K562 (cell line): ENCODE results near the gene CNOT4.

Experiments
- ESRRA ChIP-seq: fragments of 450-650 bp; IDR thresholded peaks from 2 replicates; pipeline ENCODE4 v1.6.1; 2014; ENCODE audit warnings: low read depth, mild to moderate bottlenecking, moderate library complexity, borderline replicate concordance
- FOXM1 ChIP-seq, 2 experiments: fragments of 450-650 bp in 1 of 2; sonication (generic) in 1 of 2; formaldehyde crosslinking in 1 of 2; IDR thresholded peaks; 2 replicates each; pipeline versions ENCODE4 v1.6.1 to v1.9.0; 2017 to 2022; ENCODE audit warnings: low read depth in 2 of 2, mild to moderate bottlenecking in 2 of 2, missing genetic modification reagents in 1 of 2, moderate library complexity in 1 of 2
- MEF2A ChIP-seq: IDR thresholded peaks from 2 replicates; pipeline ENCODE4 v1.6.1; 2011; ENCODE audit warnings: low read depth, mild to moderate bottlenecking, low read length, moderate library complexity; ENCODE audit not compliant: control insufficient read depth
- MXI1 ChIP-seq: IDR thresholded peaks from 2 replicates; pipeline ENCODE4 v1.6.1; 2011; ENCODE audit warnings: low read depth, mild to moderate bottlenecking, improper control_type of control experiment, low read length
- MYC ChIP-seq, 2 experiments: fragments of 250-450 bp in 1 of 2; sonication (Bioruptor Pico) in 1 of 2; IDR thresholded peaks; 2 replicates each; pipeline versions ENCODE4 v1.5.1 to v1.6.1; 2012 to 2021; ENCODE audit warnings: low read depth in 2 of 2, borderline replicate concordance in 1 of 2, improper control_type of control experiment in 1 of 2, low read length in 1 of 2, mild to moderate bottlenecking in 1 of 2, moderate library complexity in 1 of 2
- NR3C1 ChIP-seq: sonication (generic); formaldehyde crosslinking; IDR thresholded peaks from 2 replicates; pipeline ENCODE4 v1.8.1; 2022; ENCODE audit warnings: missing genetic modification reagents
- POLR2A ChIP-seq: fragments of 450-650 bp; conservative IDR thresholded peaks from 2 replicates; pipeline ENCODE4 v1.6.1; 2016
- POLR2G ChIP-seq: fragments of 200-400 bp; formaldehyde crosslinking; IDR thresholded peaks from 2 replicates; pipeline ENCODE4 v1.6.1; 2017; ENCODE audit warnings: low read depth, mild to moderate bottlenecking, antibody characterized with exemption, low read length, moderate library complexity
- SIN3A ChIP-seq, 2 experiments: fragments of 150-350 bp in 1 of 2; IDR thresholded peaks; 2 replicates each; pipeline ENCODE4 v1.6.1; 2011 to 2016; ENCODE audit warnings: borderline replicate concordance in 2 of 2, low read depth in 2 of 2, low read length in 2 of 2, mild to moderate bottlenecking in 2 of 2, moderate library complexity in 2 of 2; ENCODE audit not compliant: control insufficient read depth in 1 of 2
- SP1 ChIP-seq: sonication (generic); formaldehyde crosslinking; IDR thresholded peaks from 2 replicates; pipeline ENCODE4 v1.8.1; 2022; ENCODE audit warnings: mild to moderate bottlenecking, missing genetic modification reagents
- SRSF1 ChIP-seq: fragments of 200-400 bp; formaldehyde crosslinking; IDR thresholded peaks from 2 replicates; pipeline ENCODE4 v1.6.1; 2017; ENCODE audit warnings: mild to moderate bottlenecking, low read depth, low read length, moderate library complexity
- ZBTB40 ChIP-seq, 2 experiments: fragments of 450-650 bp in 1 of 2; sonication (generic) in 1 of 2; formaldehyde crosslinking in 1 of 2; IDR thresholded peaks; 2 replicates each; pipeline versions ENCODE4 v1.7.1 to v1.9.0; 2016 to 2022; ENCODE audit warnings: inconsistent platforms in 1 of 2, mild to moderate bottlenecking in 1 of 2, missing genetic modification reagents in 1 of 2
- TF ChIP-seq, protein P1 (sequence below), 3 experiments: IDR thresholded peaks in 2 of 3; conservative IDR thresholded peaks in 1 of 3; 2 replicates each; pipeline ENCODE4 v1.5.1; 2011 to 2012; ENCODE audit warnings: low read length in 3 of 3, mild to moderate bottlenecking in 3 of 3, control low read depth in 2 of 3, improper control_type of control experiment in 1 of 3, inconsistent platforms in 1 of 3, low read depth in 1 of 3, mixed read lengths in 1 of 3, moderate library complexity in 1 of 3; ENCODE audit not compliant: insufficient read depth in 2 of 3
- TF ChIP-seq, protein P2 (sequence below): fragments of 250-450 bp; sonication (Bioruptor Pico); IDR thresholded peaks from 2 replicates; pipeline ENCODE4 v1.8.0; 2021; ENCODE audit warnings: mild to moderate bottlenecking, moderate library complexity

GRCh38 chr7:135517060-135517459, 7.2 kb upstream of the CNOT4 start:
- no peak for TF ChIP-seq POLR2A
- TF ChIP-seq, protein P1, sequence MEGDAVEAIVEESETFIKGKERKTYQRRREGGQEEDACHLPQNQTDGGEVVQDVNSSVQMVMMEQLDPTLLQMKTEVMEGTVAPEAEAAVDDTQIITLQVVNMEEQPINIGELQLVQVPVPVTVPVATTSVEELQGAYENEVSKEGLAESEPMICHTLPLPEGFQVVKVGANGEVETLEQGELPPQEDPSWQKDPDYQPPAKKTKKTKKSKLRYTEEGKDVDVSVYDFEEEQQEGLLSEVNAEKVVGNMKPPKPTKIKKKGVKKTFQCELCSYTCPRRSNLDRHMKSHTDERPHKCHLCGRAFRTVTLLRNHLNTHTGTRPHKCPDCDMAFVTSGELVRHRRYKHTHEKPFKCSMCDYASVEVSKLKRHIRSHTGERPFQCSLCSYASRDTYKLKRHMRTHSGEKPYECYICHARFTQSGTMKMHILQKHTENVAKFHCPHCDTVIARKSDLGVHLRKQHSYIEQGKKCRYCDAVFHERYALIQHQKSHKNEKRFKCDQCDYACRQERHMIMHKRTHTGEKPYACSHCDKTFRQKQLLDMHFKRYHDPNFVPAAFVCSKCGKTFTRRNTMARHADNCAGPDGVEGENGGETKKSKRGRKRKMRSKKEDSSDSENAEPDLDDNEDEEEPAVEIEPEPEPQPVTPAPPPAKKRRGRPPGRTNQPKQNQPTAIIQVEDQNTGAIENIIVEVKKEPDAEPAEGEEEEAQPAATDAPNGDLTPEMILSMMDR (IDR thresholded peaks at IDR 0.05 in 2 of 3, conservative IDR thresholded peaks at IDR 0.05 in 1 of 3; ENCODE audit: insufficient read depth in 2 of 3, low read depth in 1 of 3, low read length in 3 of 3) = no peak
- TF ChIP-seq MXI1 = no peak
- no peak for TF ChIP-seq SRSF1
- TF ChIP-seq SIN3A (IDR thresholded peaks at IDR 0.05; ENCODE audit: borderline replicate concordance in 2 of 2, control insufficient read depth in 1 of 2, low read depth in 2 of 2, low read length in 2 of 2) = no peak
- TF ChIP-seq ESRRA = no peak
- TF ChIP-seq, protein P2, sequence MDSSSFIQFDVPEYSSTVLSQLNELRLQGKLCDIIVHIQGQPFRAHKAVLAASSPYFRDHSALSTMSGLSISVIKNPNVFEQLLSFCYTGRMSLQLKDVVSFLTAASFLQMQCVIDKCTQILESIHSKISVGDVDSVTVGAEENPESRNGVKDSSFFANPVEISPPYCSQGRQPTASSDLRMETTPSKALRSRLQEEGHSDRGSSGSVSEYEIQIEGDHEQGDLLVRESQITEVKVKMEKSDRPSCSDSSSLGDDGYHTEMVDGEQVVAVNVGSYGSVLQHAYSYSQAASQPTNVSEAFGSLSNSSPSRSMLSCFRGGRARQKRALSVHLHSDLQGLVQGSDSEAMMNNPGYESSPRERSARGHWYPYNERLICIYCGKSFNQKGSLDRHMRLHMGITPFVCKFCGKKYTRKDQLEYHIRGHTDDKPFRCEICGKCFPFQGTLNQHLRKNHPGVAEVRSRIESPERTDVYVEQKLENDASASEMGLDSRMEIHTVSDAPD (CRISPR knock-in tag) = no peak
- peak; percentile 46; the same call in 1 of the 2 replicates for TF ChIP-seq FOXM1 (IDR thresholded peaks at IDR 0.05; ENCODE audit: low read depth)
- no peak for TF ChIP-seq FOXM1 (CRISPR knock-in tag; IDR thresholded peaks at IDR 0.05; ENCODE audit: low read depth)
- TF ChIP-seq NR3C1 = no peak
- peak; percentile 22; the same call in 1 of the 2 replicates for TF ChIP-seq MYC (IDR thresholded peaks at IDR 0.05; ENCODE audit: low read depth, low read length)
- no peak for TF ChIP-seq MYC (CRISPR knock-in tag; IDR thresholded peaks at IDR 0.05; ENCODE audit: borderline replicate concordance, low read depth)
- TF ChIP-seq ZBTB40 (IDR thresholded peaks at IDR 0.05) = no peak
- no peak for TF ChIP-seq ZBTB40 (CRISPR knock-in tag; IDR thresholded peaks at IDR 0.05)
- TF ChIP-seq POLR2G = no peak
- no peak for TF ChIP-seq SP1 (CRISPR knock-in tag)
- no peak for TF ChIP-seq MEF2A
